Measurements from ENCODE around the gene MORC4.
"Not testable (repeated sequence)": the region's sequence is repeated elsewhere in the genome, so short reads cannot be mapped to it uniquely, and the experiment has no call there.

The MORC4 gene

DNA sequence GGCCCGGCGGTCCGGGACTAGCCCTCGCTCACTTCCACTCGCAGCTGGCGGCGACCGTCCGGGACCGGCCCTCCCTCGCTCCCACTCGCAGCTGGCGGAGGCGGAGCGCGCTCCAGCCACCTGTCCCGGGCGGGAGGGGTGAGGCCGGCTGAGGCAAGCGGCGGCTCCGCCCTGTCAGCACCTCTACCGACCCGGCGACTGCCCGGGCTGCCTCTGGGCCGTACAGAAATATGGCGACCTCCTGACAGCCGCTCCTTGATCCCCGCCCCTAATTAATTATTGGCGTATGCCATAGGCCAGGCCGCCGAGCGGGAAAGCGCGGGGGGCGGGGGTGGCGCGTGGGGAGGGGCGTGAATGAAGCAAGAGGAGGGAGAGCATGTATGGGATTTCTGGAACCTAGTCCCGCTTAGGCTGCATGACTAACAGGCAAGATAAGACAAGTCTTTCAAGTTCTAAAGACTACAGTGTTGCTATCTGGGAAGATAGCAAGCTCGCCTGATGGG is at the start of gene MORC4:
TSS of gene MORC4 (minus strand) at position 200 of the 503 bp plus-strand sequence. CDS start 243 bp downstream, outside the sequence.
- peak; percentile 90 for DNase-seq (ENCODE audit: low read depth)

- DNase-seq (ENCODE audit: low read depth): no peak
These were observed 47.6 kb upstream of the MORC4 start for GRCh38 chrX:107047622-107048021.

DNA sequence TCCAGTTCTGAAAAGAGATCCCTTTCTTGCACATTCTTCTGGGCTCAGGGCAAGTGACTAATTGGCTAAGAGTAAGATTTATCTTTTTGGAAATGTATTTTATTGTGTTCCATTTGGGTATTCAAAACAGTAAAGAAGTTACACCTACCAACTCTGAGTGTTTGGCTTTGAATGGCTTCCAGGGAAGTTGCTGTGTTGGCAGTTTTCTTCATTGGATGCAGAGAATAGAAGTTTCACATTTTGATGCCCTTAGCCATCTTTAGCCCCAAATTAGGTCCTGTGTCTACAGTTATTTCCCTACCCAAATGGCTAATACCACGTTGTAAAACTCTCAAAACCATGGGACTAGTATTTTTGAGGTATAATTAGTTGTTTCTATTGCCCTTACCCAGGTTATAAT is 29.7 kb upstream of the MORC4 start:
- DNase-seq (ENCODE audit: low read depth): no peak

DNA sequence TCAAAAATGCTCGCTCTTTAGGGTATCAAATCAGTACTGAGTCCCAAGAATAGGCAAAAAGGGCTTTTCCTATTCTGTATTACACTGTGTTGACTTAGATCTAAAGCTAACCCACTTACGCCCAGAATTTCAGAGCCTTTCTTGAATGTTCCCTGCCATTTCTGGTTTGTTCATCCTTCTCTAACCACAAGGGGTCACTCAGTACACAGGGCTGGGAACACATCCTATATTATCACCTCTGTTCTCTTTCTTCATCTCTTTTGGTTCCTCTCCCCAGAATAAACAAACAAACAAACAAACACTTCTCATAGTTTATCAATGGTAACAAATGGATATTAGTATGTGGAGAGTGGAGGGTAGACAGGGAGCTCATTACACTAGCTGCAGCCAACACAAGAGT is 25.5 kb upstream of the MORC4 start:
- DNase-seq (ENCODE audit: low read depth): peak; percentile 24

- peak; percentile 16 for DNase-seq (ENCODE audit: low read depth)
These were observed 14.9 kb upstream of the MORC4 start for GRCh38 chrX:107014936-107015335.

DNA sequence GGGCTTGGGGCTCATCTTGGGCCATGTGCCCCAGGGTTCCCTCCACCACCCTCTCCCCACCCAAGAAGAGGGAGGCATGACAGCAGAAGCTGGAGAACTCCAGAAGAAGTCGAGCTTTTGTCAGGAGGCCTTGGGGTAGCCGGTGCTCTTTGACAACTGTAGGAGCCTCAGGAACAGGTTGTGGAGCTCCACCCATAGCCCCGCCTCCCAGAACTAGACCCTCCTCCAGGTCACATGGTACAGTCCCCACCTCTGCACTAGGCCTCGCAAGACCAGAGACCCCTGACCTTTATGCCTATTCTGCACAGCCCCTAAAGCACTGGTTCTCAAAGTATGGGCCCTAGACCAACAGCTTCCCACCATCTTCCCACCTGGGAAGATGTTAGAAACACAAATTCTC is 8.0 kb upstream of the MORC4 start:
- no peak for DNase-seq (ENCODE audit: low read depth)

DNA sequence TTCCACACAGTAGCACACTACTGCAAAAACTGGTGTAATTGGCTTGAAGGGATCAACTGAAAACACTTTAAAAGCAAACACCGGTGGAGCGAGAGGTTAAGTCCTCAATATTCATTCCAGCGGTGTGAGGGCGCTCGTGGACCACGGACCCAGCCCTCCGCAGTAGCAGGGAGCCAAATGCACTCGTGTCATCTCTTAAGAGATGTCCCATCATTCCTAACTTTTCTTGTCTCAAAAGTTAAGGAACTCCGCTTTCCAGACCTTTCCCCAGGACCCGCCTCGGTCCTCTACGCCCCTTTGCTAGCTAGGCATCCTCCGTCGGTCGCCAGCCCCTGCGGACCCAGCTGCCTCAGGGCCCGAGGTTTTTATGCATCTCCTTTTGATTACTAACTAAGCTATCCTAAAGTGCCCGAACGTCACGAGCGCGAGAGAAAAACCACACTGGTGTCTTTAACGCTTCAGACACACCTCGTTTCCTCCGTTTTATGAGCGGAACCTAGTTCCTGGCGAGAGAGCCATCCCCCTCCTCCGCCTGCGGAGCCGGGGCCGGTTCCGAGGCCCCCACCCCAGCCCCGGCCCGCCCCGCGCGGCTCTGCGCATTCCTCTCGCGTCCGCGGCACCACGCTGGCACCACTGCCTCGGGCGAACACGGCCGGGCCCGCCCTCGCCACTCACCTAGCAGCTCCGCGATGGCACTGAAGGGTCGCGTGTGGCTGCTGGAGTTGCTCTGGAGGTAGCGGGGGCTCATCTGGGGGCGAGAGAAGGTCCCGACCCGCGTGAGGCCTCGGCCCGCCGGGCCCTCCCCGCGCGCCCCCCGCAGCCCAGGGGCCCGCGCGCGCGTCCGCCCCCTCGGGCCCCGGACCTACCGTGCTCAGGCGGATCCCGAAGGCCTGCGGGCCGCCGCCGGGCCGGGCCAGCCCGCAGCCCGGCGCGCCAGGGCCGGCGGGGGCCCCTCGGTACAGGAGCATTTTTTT is 723 bp downstream of the MORC4 start:
- peak; percentile 41 for DNase-seq (ENCODE audit: low read depth)

DNA sequence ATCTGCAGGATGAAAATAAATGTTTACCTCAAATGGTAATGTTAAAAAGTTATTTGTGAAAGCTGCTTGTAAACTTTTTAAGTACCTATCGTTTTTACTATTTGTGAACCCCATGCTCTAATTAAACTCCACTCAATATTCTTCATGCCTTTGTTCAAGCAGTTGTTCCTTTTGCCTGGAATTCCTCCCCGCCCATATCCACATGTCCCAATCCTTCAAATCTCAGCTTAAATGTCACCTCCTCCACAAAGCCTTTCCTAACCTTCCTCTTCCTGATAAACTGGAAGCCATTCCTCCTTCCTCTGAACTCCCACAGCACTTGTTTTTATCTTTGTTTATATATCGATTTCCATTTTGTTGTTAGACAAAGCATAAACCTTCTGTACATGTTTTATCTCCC is 2.4 kb downstream of the MORC4 start:
- no peak for DNase-seq (ENCODE audit: low read depth)

GRCh38 chrX:106995678-106996077 is 4.3 kb downstream of the MORC4 start:
- DNase-seq (ENCODE audit: low read depth): no peak

DNA sequence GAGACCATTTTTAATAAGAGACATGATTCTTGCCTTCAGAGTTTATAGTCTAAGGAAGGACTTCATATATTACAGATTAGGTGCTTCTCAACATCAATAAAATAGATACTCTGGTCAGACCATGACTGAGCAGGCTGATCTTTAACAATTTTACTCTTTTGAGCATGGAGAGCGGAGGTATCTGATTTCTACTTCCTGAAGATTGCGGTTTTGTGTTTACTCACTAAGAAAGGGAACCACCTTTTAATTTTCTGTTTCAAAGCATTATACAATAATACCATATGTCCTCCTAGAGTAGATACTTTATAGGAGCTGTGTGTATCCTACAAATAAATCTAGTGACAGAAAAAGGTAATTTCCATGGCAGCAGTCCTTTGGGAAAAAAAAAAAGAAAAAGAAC is 12.5 kb downstream of the MORC4 start:
- DNase-seq (ENCODE audit: low read depth): no peak

GRCh38 chrX:106980952-106981626 is 18.9 kb downstream of the MORC4 start:
- no peak for DNase-seq (ENCODE audit: low read depth)

GRCh38 chrX:106976416-106976815 is 23.6 kb downstream of the MORC4 start:
- DNase-seq (ENCODE audit: low read depth): no peak

DNA sequence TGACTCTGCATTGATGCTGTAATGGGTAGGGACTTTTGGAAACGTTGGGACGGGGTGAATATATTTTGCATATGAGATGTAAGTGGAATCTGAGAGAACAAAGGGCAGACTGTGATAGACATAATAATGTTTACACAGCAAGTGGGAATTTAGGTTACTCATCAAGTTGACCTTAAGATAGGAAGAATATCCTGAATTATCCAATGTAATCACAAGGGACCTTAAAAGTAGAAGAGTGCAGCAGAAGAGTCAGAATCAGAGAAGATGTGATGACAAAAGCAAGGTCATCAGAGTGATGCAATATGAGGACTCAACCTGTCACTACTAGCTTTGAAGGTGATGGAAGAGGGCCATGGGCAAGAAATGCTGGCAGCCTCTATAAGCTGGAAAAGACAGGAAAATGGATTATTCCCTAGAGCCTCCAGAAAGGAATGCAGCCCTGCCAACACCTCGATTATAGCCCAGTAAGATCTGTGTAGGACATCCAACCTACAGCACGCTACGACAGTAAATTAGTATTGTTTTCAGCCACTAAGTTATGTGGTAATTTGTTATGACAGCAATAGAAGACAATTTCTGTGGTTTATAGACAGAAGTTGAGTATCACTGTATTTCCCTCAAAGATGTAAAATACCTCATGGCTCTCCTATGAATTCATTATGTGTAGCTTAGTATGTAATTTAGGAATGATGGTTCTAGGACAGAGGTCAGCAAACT is 26.4 kb downstream of the MORC4 start:
- DNase-seq (ENCODE audit: low read depth): no peak

DNA sequence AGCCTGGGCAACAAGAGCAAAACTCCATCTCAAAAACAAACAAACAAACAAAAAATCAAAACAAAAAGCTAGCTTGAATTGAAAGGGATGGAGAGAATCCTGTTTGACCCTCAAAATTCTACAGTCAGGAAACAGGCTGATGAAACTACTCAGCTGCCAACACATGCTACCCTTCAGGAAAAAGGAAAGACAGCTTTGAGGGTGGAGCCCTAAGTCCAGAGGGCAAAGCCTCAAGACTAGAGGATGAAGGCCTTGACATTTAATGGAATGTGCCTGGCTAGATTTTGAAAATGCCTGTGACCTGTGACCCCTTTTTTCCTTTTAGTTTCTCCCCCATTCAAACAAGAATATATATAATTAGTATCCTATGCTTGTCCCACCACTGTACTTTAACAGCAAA is 27.1 kb downstream of the MORC4 start:
- DNase-seq (ENCODE audit: low read depth): no peak

DNA sequence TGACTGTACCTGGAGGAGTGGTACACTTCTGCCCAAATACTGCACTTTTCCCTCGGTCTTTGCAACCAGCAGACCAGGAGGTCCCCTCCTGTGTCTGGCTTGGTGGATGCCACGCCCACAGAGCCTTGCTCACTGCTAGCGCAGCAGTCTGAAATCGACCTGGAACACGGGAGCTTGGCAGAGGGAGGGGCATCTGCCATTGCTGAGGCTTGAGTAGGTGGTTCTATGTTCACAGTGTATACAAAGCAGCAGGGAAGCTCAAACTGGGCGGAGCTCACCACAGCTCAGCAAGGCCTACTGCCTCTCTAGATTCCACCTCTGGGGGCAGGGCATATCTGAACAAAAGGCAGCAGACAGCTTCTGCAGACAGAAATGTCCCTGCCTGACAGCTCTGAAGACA is 33.5 kb downstream of the MORC4 start:
- not testable (repeated sequence) for DNase-seq (ENCODE audit: low read depth)

- DNase-seq (ENCODE audit: low read depth): no peak
These were observed 35.7 kb downstream of the MORC4 start for GRCh38 chrX:106964290-106964689.

GRCh38 chrX:106963111-106963510 is 36.9 kb downstream of the MORC4 start:
- DNase-seq (ENCODE audit: low read depth): no peak

DNA sequence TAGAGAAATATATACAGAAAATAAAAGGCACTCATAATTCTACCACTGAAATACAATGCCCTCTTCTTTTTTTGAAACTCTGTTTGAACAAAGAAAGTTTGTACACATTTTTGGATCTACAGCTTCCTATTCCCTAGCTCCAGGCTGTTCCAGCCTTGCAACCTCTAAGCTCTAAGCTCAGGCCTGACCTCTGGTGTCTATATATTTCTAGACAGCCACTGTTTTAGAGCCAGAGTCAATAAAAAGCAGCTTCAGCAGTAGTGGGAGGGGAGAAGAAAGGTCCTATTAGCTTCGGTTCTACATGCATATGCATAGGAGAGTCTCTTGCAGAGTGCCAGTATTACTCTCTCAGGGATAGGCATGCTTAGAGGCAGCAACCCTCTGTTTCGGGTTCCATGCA is 40.1 kb downstream of the MORC4 start:
- DNase-seq (ENCODE audit: low read depth): peak; percentile 28

GRCh38 chrX:106957856-106958255 is 42.2 kb downstream of the MORC4 start:
- DNase-seq (ENCODE audit: low read depth): no peak

- DNase-seq (ENCODE audit: low read depth): peak; percentile 27
These were observed 44.8 kb downstream of the MORC4 start for GRCh38 chrX:106955004-106955772.

DNA sequence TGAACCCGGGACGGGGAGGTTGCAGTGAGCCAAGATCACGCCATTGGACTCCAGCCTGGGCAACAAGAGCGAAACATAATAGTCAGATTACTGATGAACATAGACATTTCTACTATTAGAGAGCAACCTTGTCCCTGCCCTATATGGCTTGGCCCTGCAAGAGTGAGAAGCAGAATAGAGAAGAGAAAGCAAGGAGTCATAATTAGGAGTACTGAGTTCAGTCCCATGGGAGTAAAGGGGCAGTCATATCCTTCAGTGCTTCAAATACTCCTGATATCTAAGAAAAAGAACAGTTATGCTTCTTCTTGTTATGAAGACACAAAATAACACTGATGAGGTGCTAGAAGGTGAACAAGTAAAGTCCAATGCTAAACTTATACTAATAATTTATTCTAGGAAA is 46.0 kb downstream of the MORC4 start:
- no peak for DNase-seq (ENCODE audit: low read depth)

DNA sequence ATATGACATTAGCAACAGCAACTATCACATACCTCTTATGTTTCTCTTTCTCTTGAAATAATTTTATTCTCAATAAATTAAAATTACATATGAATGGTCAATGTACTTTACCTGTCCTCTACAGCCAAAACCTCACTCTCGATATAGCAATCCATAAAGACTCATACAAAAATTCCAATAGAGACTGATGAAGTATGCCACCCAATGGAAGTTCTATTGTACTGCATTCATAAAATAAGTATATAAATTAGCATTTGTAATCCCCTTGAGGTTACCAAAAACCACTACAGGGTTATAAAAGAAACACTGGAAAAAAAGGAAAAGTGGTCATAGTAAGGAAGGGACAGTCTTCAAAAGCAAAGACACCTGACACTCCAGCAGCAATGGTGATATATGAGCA is 47.0 kb downstream of the MORC4 start:
- DNase-seq (ENCODE audit: low read depth): peak; percentile 17
